ENCODE measurements around the gene FAM76A. TPM values are rescaled to one million over a fixed set of nuclear protein-coding genes. Genes with fewer than 3 reads are reported as not detected.
"Not testable (repeated sequence)": the region's sequence is repeated elsewhere in the genome, so short reads cannot be mapped to it uniquely, and the experiment has no call there.

FAM76A gene
- total and polyA plus RNA-seq, 9 donors: 6.0 to 20.3 (median 13.2) TPM

DNA sequence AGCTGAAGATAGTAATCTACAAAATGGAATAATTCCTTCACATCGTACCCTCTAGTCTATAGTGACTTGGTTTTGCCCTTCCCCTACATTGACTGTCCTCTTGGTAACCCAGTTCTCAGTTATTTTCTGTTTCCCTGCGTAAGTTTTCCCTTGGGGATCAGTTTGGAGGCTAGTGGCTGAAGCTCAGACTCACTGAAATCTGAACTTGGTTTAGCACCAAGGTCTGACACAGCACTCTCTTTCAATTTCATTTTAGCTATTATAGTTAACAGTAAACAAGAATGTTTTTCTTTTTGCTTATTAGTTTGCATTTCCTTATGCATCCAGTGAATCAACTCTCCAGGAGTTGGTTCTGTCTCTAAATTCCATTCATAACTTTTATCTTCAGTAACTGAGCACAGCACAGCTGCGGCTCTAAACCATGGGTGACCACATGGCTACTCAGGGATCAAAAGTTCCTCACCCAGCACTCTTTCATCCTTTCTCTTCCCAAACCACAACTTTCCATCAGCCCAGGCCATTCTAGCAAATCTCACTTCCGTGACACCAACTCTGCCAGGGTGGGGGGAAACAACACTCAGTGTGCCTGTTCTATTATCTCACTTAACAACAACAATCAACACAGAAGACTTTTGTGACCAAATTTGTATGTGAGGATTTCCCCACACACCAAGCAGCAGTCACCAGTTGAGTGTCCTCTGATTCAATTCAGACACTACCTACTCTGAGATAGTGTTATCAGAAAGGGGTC, 36.2 kb upstream of the FAM76A start:
- no peak for TF ChIP-seq POLR2A (IDR thresholded peaks at IDR 0.05)
- TF ChIP-seq EP300 (IDR thresholded peaks at IDR 0.05): no peak
- TF ChIP-seq, protein P1, sequence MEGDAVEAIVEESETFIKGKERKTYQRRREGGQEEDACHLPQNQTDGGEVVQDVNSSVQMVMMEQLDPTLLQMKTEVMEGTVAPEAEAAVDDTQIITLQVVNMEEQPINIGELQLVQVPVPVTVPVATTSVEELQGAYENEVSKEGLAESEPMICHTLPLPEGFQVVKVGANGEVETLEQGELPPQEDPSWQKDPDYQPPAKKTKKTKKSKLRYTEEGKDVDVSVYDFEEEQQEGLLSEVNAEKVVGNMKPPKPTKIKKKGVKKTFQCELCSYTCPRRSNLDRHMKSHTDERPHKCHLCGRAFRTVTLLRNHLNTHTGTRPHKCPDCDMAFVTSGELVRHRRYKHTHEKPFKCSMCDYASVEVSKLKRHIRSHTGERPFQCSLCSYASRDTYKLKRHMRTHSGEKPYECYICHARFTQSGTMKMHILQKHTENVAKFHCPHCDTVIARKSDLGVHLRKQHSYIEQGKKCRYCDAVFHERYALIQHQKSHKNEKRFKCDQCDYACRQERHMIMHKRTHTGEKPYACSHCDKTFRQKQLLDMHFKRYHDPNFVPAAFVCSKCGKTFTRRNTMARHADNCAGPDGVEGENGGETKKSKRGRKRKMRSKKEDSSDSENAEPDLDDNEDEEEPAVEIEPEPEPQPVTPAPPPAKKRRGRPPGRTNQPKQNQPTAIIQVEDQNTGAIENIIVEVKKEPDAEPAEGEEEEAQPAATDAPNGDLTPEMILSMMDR (IDR thresholded peaks at IDR 0.05): no peak
- Histone ChIP-seq H3K27me3 (no peaks in the 10 kb centered on the region), H3K4me3 (no peak overlapping the region), H3K4me1 (ENCODE audit: insufficient read depth) (no peaks in the 10 kb centered on the region), H3K27ac (no peak overlapping the region), H3K36me3 (no peaks in the 10 kb centered on the region), H3K9me3 (no peaks in the 10 kb centered on the region)
- intact Hi-C loops (cut with DNase I): no loop called here
- 29 to 37% (median 29%) methylated on average over 4 of the region's 4 CpGs for WGBS, 3 donors
- DNase-seq: no peak

DNA sequence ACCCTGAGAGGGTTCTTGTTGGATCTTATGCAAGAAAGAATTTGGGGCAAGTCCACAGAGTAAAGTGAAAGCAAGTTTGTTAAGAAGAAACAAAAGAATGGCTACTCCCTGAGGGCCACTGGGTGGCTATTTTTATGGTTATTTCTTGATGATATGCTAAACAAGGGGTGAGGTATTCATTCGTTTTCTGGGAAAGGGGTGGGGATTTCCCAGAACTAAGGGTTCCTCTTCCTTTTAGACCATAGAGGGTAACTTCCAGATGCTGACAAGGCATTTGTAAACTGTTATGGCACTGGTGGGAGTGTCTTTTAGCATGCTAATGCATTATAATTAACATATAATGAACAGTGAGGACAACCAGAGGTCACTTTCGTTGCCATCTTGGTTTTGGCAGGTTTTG, 35.6 kb upstream of the FAM76A start:
- no peak overlapping the region for H3K27ac ChIP-seq
- WGBS, 3 donors: 64 to 68% (median 66%) methylated on average over 2 of the region's 2 CpGs
- intact Hi-C loops (cut with DNase I): no loop called here
- no peak for DNase-seq
- no peaks in the 10 kb centered on the region for H3K27me3 ChIP-seq
- no peaks in the 10 kb centered on the region for H3K36me3 ChIP-seq
- no peak overlapping the region for H3K4me3 ChIP-seq
- H3K9me3 ChIP-seq: no peaks in the 10 kb centered on the region
- no peak for TF ChIP-seq EP300 (IDR thresholded peaks at IDR 0.05)
- TF ChIP-seq, protein P1 (IDR thresholded peaks at IDR 0.05): no peak
- TF ChIP-seq POLR2A (IDR thresholded peaks at IDR 0.05): no peak
- no peaks in the 10 kb centered on the region for H3K4me1 ChIP-seq (ENCODE audit: insufficient read depth)

DNA sequence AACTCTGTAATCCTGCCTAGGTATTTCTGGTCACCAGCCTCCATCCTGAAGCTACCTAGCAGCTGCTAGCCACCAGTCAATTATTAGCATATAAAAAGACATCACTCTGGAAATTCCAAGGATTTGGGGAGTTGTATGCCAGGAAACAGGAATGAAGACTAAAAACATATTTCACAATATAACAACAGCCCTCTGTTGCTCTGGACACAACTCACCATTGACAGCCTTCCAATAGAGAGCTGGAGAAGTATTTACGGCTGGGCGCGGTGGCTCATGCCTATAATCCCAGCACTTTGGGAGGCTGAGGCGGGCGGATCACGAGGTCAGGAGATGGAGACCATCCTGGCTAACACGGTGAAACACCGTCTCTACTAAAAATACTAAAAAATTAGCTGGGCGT, 28.9 kb upstream of the FAM76A start:
- H3K4me3 ChIP-seq; intact Hi-C loops (cut with DNase I): not testable (repeated sequence)
- WGBS, 3 donors: 77 to 83% (median 81%) methylated on average over 9 of the region's 9 CpGs

GRCh38 chr1:27704958-27705357, 20.8 kb upstream of the FAM76A start:
- intact Hi-C loops (cut with DNase I): no loop called here
- no peaks in the 10 kb centered on the region for H3K27me3 ChIP-seq
- WGBS, 3 donors: 69 to 73% (median 73%) methylated on average over 4 of the region's 4 CpGs

More for the DNA sequence above, 28.9 kb upstream of the FAM76A start:
- not testable (repeated sequence) for H3K27me3 ChIP-seq; DNase-seq; H3K4me1 ChIP-seq (ENCODE audit: insufficient read depth); H3K9me3 ChIP-seq; H3K27ac ChIP-seq; H3K36me3 ChIP-seq

GRCh38 chr1:27705545-27705944, 20.2 kb upstream of the FAM76A start:
- WGBS, 3 donors: 69 to 73% (median 69%) methylated on average over 2 of the region's 2 CpGs
- Histone ChIP-seq H3K9me3 (no peaks in the 10 kb centered on the region), H3K4me3 (no peak overlapping the region), H3K27ac (no peak overlapping the region), H3K27me3 (no peaks in the 10 kb centered on the region), H3K36me3 (no peaks in the 10 kb centered on the region), H3K4me1 (ENCODE audit: insufficient read depth) (no peaks in the 10 kb centered on the region)
- TF ChIP-seq POLR2A (IDR thresholded peaks at IDR 0.05) (no peak), EP300 (IDR thresholded peaks at IDR 0.05) (no peak)
- TF ChIP-seq, protein P1 (IDR thresholded peaks at IDR 0.05): no peak
- DNase-seq: no peak
- intact Hi-C loops (cut with DNase I): no loop called here

More at GRCh38 chr1:27704958-27705357, 20.8 kb upstream of the FAM76A start:
- DNase-seq: no peak
- Histone ChIP-seq H3K4me1 (ENCODE audit: insufficient read depth) (no peaks in the 10 kb centered on the region), H3K36me3 (no peaks in the 10 kb centered on the region), H3K4me3 (no peak overlapping the region), H3K27ac (no peak overlapping the region), H3K9me3 (no peaks in the 10 kb centered on the region)
- no peak for TF ChIP-seq POLR2A (IDR thresholded peaks at IDR 0.05)
- TF ChIP-seq EP300 (IDR thresholded peaks at IDR 0.05): no peak
- TF ChIP-seq, protein P1 (IDR thresholded peaks at IDR 0.05): no peak

Data from ovary (tissue), 9 donors.